T-cell (primary cell): ENCODE results near the gene SNX25. TPM values are rescaled to one million over a fixed set of nuclear protein-coding genes. Genes with fewer than 3 reads are reported as not detected.
A peak's percentile ranks its signal among the peaks of the same experiment; 100 is the strongest.

Experiments used
- ATAC-seq, 4 experiments: fragments of 200-7000 bp in 3 of 4; fragments of 150-1000 bp in 1 of 4; cut with Tn5 transposase; replicated peaks in 1 of 4; 1 replicate in 3 of 4; 2 replicates in 1 of 4; pipeline ENCODE4 v1.10.0; 2021; ENCODE audit warnings: moderate library complexity in 3 of 4, mild to moderate bottlenecking in 2 of 4, moderate number of reproducible peaks in 1 of 4
- CTCF ChIA-PET, 2 donors: fragments of 300-600 bp; sonication (Branson Sonifier 250); formaldehyde crosslinking; loops; one replicate each; lab custom pipeline; 2022; ENCODE audit warnings: antibody characterized with exemption in 2 of 2; lab: Charles Lee
- POLR2A ChIA-PET, 2 donors: fragments of 300-600 bp; sonication (Branson Sonifier 250); formaldehyde crosslinking; loops; one replicate each; lab custom pipeline; 2022; ENCODE audit warnings: antibody characterized with exemption in 2 of 2; lab: Charles Lee
- DNase-seq, 35 experiments: peaks; one replicate each; pipeline versions ENCODE4 v3.0.0 to v3.0.0-alpha.2; 2013 to 2023
- H3K27ac ChIP-seq: one replicate; pipeline ENCODE4 v1.5.1; 2013; ENCODE audit warnings: low read length
- H3K27me3 ChIP-seq, 2 experiments: replicated peaks in 1 of 2; 1 replicate in 1 of 2; 2 replicates in 1 of 2; pipeline versions ENCODE4 v1.6.1 to v1.7.0; 2013; ENCODE audit warnings: low read length in 1 of 2, mixed read lengths in 1 of 2; ENCODE audit not compliant: control insufficient read depth in 2 of 2, insufficient read depth in 2 of 2; ENCODE audit errors: extremely low read depth in 1 of 2
- H3K36me3 ChIP-seq, 2 donors: 1 replicate in 1 of 2; 2 replicates in 1 of 2; pipeline versions ENCODE4 v1.6.1 to v1.7.0; 2013; ENCODE audit warnings: low read length in 1 of 2; ENCODE audit not compliant: control insufficient read depth in 2 of 2, insufficient read depth in 1 of 2; ENCODE audit errors: extremely low read depth in 1 of 2
- H3K4me1 ChIP-seq, 2 experiments: 1 replicate in 1 of 2; 2 replicates in 1 of 2; pipeline versions ENCODE4 v1.6.1 to v1.7.0; 2013; ENCODE audit warnings: low read length in 2 of 2, mixed read lengths in 1 of 2; ENCODE audit not compliant: insufficient read depth in 2 of 2, control insufficient read depth in 1 of 2; ENCODE audit errors: extremely low read depth in 1 of 2
- H3K4me3 ChIP-seq, 2 donors: 1 replicate in 1 of 2; 2 replicates in 1 of 2; pipeline versions ENCODE4 v1.5.1 to v1.7.0; 2013; ENCODE audit warnings: mild to moderate bottlenecking in 2 of 2, low read length in 1 of 2, moderate library complexity in 1 of 2; ENCODE audit not compliant: control insufficient read depth in 1 of 2; ENCODE audit errors: extremely low read depth in 1 of 2
- H3K9me3 ChIP-seq: 2 replicates; pipeline ENCODE4 v1.7.0; 2013
- H3K27ac Mint-ChIP-seq, 2 donors: one replicate each; pipeline ENCODE4 v1.8.0; 2020 to 2021; ENCODE audit warnings: mild to moderate bottlenecking in 2 of 2, mixed read lengths in 2 of 2
- H3K27me3 Mint-ChIP-seq, 2 donors: one replicate each; pipeline ENCODE4 v1.8.0; 2021 to 2022; ENCODE audit warnings: mixed read lengths in 2 of 2
- H3K36me3 Mint-ChIP-seq: one replicate; pipeline ENCODE4 v1.8.0; 2021; ENCODE audit warnings: mixed read lengths
- H3K4me1 Mint-ChIP-seq, 3 donors: one replicate each; pipeline ENCODE4 v1.8.0; 2020 to 2022; ENCODE audit warnings: mixed read lengths in 3 of 3, mild to moderate bottlenecking in 1 of 3
- H3K4me3 Mint-ChIP-seq, 3 donors: one replicate each; pipeline ENCODE4 v1.8.0; 2020 to 2022; ENCODE audit warnings: mild to moderate bottlenecking in 3 of 3, mixed read lengths in 3 of 3, moderate library complexity in 3 of 3
- H3K9me3 Mint-ChIP-seq, 3 donors: one replicate each; pipeline ENCODE4 v1.8.0; 2020 to 2022; ENCODE audit warnings: mixed read lengths in 3 of 3
- WGBS: methylation state at CpG from one replicate; pipeline ENCODE4 v1.1.5; 2013; ENCODE audit warnings: missing lambda C conversion rate; ENCODE audit not compliant: insufficient coverage; 5-methylcytosine and 5-hydroxymethylcytosine counted together
- total RNA-seq, 35 experiments: library from RNA in 6 of 35; stranded (reverse) in 6 of 35; fragments of 120-200 nt in 1 of 35; gene quantifications; one replicate each; pipeline versions ENCODE4 v1.2.1 to v1.2.4 and lab custom pipeline; 2013 to 2026

SNX25 gene
- total RNA-seq, 5 donors from 2014 or later (not counting 1 experiment from before 2014, with no cell fraction given) = 14.0 to 19.3 (median 16.4) TPM

DNA sequence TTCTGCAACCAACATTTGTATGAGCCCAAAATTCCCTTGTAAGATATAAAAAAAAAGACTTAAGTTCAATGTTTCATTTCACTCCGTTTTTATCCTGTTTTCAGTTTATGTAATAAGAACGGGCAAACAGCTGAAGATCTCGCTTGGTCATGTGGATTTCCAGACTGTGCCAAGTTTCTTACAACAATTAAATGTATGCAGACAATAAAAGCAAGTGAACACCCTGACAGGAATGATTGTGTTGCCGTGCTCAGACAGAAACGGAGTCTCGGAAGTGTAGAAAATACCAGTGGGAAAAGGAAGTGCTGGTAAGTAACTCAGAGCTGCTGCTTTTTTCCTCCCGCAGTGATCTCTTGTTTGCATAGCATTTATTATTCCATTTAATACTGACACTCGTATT, 190.1 kb downstream of the SNX25 start:
- no peak for DNase-seq
- no peaks in the 10 kb centered on the region for H3K27me3 Mint-ChIP-seq
- H3K27ac Mint-ChIP-seq = peak overlapping the region in 1 of 2 donors; percentile 49
- ChIA-PET POLR2A (interaction anchor here (0.5 to 4.9 kb wide), 3 partner anchors 13 to 26 kb away, joined by 3 to 51 read pairs (median 3); partner anchors contain the start of gene UFSP2 (in 1 of the 2)), CTCF (no interaction called here)
- no peaks in the 10 kb centered on the region for H3K27me3 ChIP-seq
- H3K27ac ChIP-seq = no peak overlapping the region
- H3K36me3 Mint-ChIP-seq = peaks cover 40% of the 10 kb centered on the region
- no peak overlapping the region for H3K4me3 ChIP-seq
- peaks cover 4 to 7% of the 10 kb centered on the region in 2 experiments for H3K4me1 ChIP-seq
- peaks cover 0 to 22% of the 10 kb centered on the region in 2 donors for H3K36me3 ChIP-seq
- 90% methylated on average over 2 of the region's 8 CpGs for WGBS
- H3K4me3 Mint-ChIP-seq = no peak overlapping the region
- no peak for ATAC-seq
- H3K9me3 Mint-ChIP-seq = no peaks in the 10 kb centered on the region
- H3K9me3 ChIP-seq = no peaks in the 10 kb centered on the region
- H3K4me1 Mint-ChIP-seq = peaks cover 18 to 24% (median 23%) of the 10 kb centered on the region in 3 donors

DNA sequence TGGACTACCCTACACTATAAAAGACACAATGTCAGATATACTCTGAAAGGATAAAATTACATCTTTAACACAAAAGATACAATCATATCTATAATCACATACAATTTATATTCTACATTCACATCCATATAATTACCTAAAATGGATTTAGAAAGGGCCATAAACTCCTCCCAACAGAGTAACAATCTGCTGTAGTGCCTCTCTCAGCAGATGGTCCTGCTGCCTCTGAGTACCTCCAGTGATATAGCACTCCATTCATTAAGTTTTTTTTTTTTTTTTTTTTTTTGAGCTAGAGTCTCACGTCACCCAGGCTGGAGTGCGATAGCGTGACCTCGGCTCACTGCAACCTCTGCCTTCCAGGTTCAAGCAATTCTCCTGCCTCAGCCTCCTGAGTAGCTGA, 194.6 kb downstream of the SNX25 start:
- H3K4me1 ChIP-seq = no peaks in the 10 kb centered on the region
- DNase-seq (no peak), ATAC-seq (no peak)
- no peaks in the 10 kb centered on the region for H3K27me3 Mint-ChIP-seq
- H3K36me3 Mint-ChIP-seq = peaks cover 56% of the 10 kb centered on the region
- H3K4me1 Mint-ChIP-seq = no peaks in the 10 kb centered on the region
- no peak overlapping the region for H3K27ac Mint-ChIP-seq
- no peaks in the 10 kb centered on the region for H3K27me3 ChIP-seq
- POLR2A ChIA-PET = interaction anchor here in 1 of 2 donors (0.6 to 1.0 kb wide), 2 partner anchors 21 to 52 kb away, joined by 3 read pairs; no protein-coding TSS in a partner anchor
- peaks cover 2 to 39% of the 10 kb centered on the region in 2 donors for H3K36me3 ChIP-seq
- H3K4me3 ChIP-seq = no peak overlapping the region
- 100% methylated on average over 4 of the region's 4 CpGs for WGBS
- H3K27ac ChIP-seq = no peak overlapping the region
- H3K4me3 Mint-ChIP-seq = no peak overlapping the region
- no peaks in the 10 kb centered on the region for H3K9me3 ChIP-seq
- CTCF ChIA-PET = interaction anchor here (0.5 to 0.6 kb wide), 2 partner anchors 33 to 43 kb away, joined by 4 to 6 read pairs; no protein-coding TSS in a partner anchor
- H3K9me3 Mint-ChIP-seq = no peaks in the 10 kb centered on the region

DNA sequence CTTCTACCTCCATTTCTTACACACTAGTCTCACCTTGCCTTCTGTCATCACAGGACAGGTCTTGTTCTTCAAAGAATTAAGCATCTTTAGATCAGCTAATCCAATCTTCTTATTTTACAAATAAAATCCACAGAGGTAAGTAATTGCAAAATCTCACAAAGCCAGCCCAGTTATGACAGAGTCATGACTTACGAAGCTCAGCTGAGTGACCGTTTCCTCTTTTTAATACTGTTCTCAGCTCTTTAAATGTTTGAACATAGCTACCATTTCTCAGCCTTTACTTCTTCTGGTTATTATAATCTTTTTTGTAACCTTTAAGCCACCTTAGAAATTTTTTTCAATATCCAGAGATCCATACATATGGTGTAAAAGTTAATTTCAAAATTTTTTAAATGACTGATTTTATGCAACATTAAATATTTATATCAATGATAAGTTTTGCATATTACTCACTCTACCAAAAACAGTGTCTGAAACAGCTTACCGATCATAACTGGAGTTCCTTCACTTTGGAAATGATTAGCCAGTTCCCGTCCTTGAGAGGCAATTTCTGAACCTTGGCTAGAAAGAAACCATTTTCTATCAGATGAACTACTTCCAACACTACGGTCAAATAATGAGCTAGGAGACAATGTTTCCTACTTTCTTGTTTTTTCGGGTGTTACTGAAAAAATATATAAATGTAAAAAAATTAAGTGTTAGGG, 196.1 kb downstream of the SNX25 start:
- no peaks in the 10 kb centered on the region for H3K27me3 ChIP-seq
- H3K4me1 Mint-ChIP-seq = no peaks in the 10 kb centered on the region
- peaks cover 50% of the 10 kb centered on the region for H3K36me3 Mint-ChIP-seq
- CTCF ChIA-PET = interaction anchor here in 1 of 2 donors (0.5 to 0.7 kb wide), 2 partner anchors 21 to 1183 kb away, joined by 3 read pairs; no protein-coding TSS in a partner anchor
- no peak for ATAC-seq
- DNase-seq = no peak
- H3K9me3 Mint-ChIP-seq = no peaks in the 10 kb centered on the region
- no peak overlapping the region for H3K4me3 Mint-ChIP-seq
- no peaks in the 10 kb centered on the region for H3K27me3 Mint-ChIP-seq
- no peak overlapping the region for H3K27ac ChIP-seq
- H3K4me1 ChIP-seq = no peaks in the 10 kb centered on the region
- no peak overlapping the region for H3K27ac Mint-ChIP-seq
- WGBS = 33% methylated on average over 2 of the region's 6 CpGs
- POLR2A ChIA-PET = interaction anchor here (0.5 to 1.0 kb wide), 3 partner anchors 12 to 1998 kb away, joined by 3 to 5 read pairs (median 5); no protein-coding TSS in a partner anchor
- H3K36me3 ChIP-seq = peaks cover 2 to 42% of the 10 kb centered on the region in 2 donors
- no peaks in the 10 kb centered on the region for H3K9me3 ChIP-seq
- H3K4me3 ChIP-seq = no peak overlapping the region

DNA sequence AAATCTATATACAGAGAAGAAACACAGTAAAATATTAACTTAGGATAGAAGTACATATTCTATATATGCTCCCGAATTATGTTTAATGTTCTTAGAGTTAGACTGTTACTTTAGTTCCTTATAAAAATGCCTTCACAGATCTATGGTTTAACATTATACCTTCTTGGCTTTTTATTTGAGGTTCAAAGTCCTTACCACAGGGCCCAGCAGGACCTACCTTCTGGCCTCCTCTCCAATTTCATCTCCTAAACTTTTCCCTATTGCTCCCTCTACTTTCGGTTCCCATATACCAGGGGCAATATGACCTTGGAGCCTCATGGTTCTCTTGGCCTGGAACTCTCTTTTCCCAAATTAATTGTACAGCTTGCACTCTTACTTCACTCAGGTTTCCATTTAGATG, 199.0 kb downstream of the SNX25 start:
- Histone ChIP-seq H3K27me3 (no peaks in the 10 kb centered on the region), H3K36me3 (peaks cover 2 to 38% of the 10 kb centered on the region in 2 donors), H3K27ac (no peak overlapping the region), H3K4me1 (no peaks in the 10 kb centered on the region), H3K9me3 (no peaks in the 10 kb centered on the region), H3K4me3 (no peak overlapping the region)
- no peak overlapping the region for H3K4me3 Mint-ChIP-seq
- no peaks in the 10 kb centered on the region for H3K9me3 Mint-ChIP-seq
- WGBS = 88% methylated on average over 1 of the region's 2 CpGs
- no peaks in the 10 kb centered on the region for H3K4me1 Mint-ChIP-seq
- DNase-seq (no peak), ATAC-seq (no peak)
- ChIA-PET CTCF (no interaction called here), POLR2A (interaction anchor here in 1 of 2 donors (1.0 kb wide), 1 partner anchor 22 kb away, joined by 3 read pairs; no protein-coding TSS in a partner anchor)
- no peaks in the 10 kb centered on the region for H3K27me3 Mint-ChIP-seq
- H3K36me3 Mint-ChIP-seq = peaks cover 36% of the 10 kb centered on the region
- no peak overlapping the region for H3K27ac Mint-ChIP-seq

DNA sequence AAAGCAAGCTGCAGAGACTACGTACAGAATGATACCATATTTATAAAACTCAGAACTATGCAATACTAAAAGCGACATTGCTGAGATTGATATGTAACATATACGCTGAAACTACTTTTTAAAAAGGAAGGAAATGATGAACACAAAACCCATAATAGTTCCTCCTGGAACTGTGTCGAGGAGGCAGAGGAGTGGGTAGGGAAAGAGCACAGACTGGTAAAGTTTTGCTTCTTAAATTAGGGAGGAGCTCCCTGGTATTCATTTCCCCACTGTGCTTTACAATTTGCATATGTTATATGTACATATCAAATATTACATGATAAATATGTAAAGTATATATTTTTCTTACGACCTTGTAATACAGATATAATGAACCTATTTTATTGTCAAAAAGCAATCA, 202.5 kb downstream of the SNX25 start:
- H3K9me3 ChIP-seq = no peaks in the 10 kb centered on the region
- CTCF ChIA-PET = interaction anchor here in 1 of 2 donors (0.6 kb wide), 1 partner anchor 690 kb away, joined by 8 read pairs; no protein-coding TSS in a partner anchor
- H3K27me3 Mint-ChIP-seq = no peaks in the 10 kb centered on the region
- POLR2A ChIA-PET = no interaction called here
- WGBS = no CpG with 5 or more reads among the region's 5 CpGs
- H3K27ac Mint-ChIP-seq = no peak overlapping the region
- DNase-seq = no peak
- H3K4me3 ChIP-seq = no peak overlapping the region
- no peak for ATAC-seq
- H3K9me3 Mint-ChIP-seq = no peaks in the 10 kb centered on the region
- H3K36me3 ChIP-seq = peaks cover 0 to 48% of the 10 kb centered on the region in 2 donors
- no peak overlapping the region for H3K4me3 Mint-ChIP-seq
- peaks cover 38% of the 10 kb centered on the region for H3K36me3 Mint-ChIP-seq
- H3K27me3 ChIP-seq = no peaks in the 10 kb centered on the region
- H3K27ac ChIP-seq = no peak overlapping the region
- no peaks in the 10 kb centered on the region for H3K4me1 Mint-ChIP-seq
- H3K4me1 ChIP-seq = no peaks in the 10 kb centered on the region

DNA sequence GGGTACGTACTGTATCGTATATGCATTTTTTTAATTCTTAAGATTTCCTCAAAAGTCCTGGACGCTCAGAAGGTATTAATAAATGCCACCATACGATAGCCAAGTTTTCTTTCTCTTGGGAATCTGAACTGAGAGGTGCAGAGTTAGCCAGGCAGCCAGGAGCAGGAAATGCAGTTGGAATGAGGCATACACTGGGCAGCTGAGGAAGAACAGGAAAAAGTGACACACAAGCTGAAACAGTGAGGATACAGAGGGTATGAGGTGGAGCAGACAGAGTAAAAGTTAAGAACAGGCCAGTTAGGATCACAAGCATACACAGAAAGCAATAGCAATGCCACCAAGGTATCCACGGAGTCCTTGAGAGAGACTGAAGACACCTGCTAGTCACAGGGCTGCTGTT, 203.0 kb downstream of the SNX25 start:
- Histone ChIP-seq H3K4me3 (no peak overlapping the region), H3K27ac (no peak overlapping the region), H3K36me3 (peaks cover 0 to 50% of the 10 kb centered on the region in 2 donors), H3K27me3 (no peaks in the 10 kb centered on the region), H3K9me3 (no peaks in the 10 kb centered on the region), H3K4me1 (no peaks in the 10 kb centered on the region)
- CTCF ChIA-PET = no interaction called here
- ATAC-seq (no peak), DNase-seq (no peak)
- peaks cover 42% of the 10 kb centered on the region for H3K36me3 Mint-ChIP-seq
- no peaks in the 10 kb centered on the region for H3K9me3 Mint-ChIP-seq
- POLR2A ChIA-PET = no interaction called here
- no peak overlapping the region for H3K4me3 Mint-ChIP-seq
- no peaks in the 10 kb centered on the region for H3K27me3 Mint-ChIP-seq
- 96% methylated on average over 5 of the region's 5 CpGs for WGBS
- H3K4me1 Mint-ChIP-seq = no peaks in the 10 kb centered on the region
- no peak overlapping the region for H3K27ac Mint-ChIP-seq
